Inferior parietal cortex (tissue), 1 donor: ENCODE data around the gene KRCC1.
A peak's percentile ranks its signal among the peaks of the same experiment; 100 is the strongest.

Experiments used
- DNase-seq: peaks from one replicate; pipeline ENCODE4 v3.0.0-alpha.2; 2016; ENCODE audit errors: extremely low spot score

The KRCC1 gene

DNA sequence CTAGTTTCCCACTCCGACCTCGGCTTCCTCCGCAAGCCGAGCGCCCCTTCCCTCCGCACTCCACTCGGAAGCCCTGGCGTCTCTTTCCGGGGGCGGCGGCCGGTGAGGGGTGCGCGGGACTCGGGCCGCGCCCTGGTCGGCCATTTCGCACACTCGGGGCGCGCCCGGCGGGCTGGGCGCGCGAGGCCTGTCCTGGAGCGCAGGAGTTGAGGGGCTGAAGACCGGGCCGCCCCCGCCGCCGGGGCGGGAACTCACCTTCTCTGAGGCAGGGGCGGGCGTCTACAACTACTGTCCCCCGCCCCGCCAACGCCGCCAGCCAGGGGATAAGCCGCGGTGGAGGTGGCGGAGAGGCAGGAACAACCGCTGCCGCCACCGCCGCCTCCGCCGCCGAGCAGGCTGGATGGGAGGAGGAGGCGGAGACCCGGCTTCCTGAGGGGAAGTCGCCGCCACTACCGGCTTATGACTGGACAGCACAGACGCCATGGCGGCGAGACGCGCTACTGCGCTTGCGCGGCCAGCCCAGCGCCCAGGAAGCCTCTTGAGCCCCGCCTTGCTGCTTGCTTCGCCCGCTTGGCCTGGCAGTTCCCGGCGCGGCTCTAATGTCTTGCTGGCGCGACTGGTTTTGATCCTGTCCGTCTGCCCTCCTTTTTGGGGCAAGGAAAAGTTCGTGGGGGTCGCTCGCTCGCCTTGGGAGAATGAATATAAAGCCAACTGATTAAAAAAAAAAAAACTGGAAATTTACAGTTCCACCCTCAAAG is at the start of gene KRCC1:
Gene KRCC1 (minus strand): TSS at position 413 of the 758 bp plus-strand sequence. CDS start 27,220 bp downstream, outside the sequence.
- peak; percentile 96 for DNase-seq

DNA sequence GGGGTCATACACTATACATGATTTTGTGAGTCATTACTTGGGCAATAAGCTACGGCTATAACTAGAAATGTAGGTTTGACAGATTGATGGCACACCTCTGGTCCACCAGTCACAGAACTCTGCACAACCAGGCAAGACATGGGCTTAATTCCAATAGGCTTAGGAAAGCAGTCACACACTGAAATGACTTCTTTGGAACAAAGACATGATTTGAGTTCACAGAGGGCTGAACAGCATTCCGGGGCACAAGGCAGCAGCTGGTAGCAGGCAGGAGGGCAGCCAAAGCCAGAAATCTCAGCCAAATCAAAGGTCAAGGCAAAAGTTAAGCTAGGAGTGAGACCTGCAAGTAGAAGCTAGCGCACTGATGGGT is 44.9 kb upstream of the KRCC1 start:
- no peak for DNase-seq

DNA sequence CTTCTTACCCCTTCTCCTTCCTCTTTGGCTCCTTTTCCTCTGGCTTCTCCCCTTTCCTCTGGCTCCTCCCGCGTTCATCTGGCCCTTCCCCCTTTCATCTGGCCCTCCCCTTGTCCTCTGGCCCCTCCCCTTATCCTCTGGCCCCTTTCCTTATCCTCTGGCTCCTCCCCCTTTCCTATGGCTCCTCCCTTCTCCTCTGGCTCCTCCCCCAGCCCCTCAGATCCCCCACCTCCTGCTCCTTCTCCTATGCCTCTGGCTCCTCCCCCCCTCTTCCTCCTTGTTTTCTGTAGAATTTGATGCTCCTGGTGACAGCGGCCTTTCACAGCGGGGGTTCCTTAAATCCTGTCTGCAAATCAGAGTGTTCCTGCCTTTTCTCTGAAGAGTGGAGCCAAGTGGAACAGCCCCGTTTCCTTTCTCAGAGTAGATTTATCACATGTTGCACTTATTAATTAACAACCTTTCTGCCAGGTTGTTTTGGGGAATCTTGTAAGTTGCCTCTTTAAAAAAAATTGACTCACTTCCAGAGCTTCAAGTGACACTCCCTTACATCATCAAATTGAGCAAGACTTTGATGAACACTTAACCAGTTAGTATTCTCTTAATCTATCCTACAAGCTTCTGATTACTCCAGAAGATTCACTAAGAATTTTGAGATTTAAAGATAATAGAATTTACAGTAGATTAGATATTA is 44.4 kb upstream of the KRCC1 start:
- no peak for DNase-seq

DNA sequence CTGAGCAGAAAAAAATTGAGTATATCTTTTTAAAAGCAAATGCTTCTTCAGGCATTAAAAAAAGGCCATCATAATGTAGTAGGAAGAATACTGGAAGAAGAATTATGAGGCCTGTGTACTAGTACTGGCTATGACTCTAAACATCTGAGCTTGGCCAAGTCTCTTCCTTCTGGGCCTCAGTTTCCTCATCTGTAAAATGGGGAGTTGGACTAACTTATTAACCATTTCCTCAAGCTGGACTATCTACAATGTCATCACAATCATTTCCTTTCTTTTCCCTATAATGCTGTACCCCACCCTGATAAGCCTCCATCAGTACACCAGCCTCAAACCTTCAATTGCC is 42.9 kb upstream of the KRCC1 start:
- DNase-seq: no peak

DNA sequence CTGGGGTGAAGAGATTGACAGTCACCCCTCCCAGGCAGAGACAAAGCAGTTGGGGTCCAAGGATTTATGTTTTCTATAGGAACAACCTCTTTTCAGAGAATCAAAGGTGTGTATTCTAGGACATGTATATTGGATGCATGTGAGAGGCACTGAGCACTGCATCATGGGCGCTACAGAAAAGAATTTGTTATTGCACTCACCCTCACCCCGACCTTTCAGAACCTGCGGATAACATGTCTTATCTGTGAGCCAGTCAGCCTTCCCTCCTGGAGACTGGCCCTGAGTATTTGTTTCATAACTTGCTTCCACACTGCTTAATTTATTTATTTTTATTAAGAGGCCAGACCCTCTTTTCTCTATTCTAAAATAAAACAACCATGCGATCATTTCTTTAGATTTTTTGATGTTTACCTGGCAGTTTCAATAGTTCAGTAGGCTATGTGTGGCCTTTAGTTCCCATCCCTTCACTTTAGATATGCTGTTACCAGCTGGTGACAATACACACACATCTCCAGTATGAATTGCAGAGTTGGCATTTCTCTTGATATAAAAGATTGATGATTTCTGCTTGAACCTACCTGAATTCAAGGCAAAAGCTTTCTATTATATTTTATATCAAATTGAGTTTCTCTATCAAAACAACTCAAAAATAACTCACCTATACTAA is 42.4 kb upstream of the KRCC1 start:
- DNase-seq: no peak

DNA sequence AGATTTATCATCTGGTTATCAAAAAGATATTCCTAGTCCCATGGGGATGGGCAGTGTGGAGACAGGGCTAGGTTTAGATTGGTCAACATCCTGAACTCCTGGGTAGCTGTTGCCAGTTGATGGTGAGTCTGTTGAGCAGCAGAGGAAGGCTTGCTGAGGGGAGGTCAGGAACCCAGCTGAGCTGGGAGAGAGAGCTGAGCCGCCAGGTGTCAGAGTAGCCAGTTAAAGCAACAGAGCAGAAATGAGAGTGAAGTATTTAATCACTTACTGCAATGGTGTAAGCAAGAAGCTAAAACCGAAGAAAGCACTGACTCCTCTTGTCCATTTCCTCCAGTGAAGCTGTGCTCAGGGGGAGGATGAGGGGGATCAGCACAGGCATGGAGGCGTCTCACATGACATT is 41.6 kb upstream of the KRCC1 start:
- DNase-seq: no peak

DNA sequence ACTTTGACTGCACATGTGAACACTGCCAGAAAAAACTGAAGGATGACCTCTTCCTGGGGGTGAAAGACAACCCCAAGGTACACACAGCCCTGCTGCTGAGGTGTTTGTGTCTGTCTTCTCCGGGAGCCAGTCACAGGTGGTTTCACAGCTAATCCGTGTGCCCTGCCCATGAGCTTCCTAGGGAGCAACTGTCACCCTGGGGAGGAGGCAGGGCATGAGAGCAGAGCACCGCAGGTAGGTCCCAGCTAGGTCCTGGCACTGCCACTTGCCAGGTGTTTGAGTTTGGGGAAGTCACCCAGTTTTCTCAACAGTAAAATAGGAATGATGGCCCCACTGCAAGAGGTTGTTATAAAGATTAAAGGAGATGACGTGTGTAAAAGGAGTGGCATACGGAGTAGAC is 41.1 kb upstream of the KRCC1 start:
- DNase-seq: no peak

DNA sequence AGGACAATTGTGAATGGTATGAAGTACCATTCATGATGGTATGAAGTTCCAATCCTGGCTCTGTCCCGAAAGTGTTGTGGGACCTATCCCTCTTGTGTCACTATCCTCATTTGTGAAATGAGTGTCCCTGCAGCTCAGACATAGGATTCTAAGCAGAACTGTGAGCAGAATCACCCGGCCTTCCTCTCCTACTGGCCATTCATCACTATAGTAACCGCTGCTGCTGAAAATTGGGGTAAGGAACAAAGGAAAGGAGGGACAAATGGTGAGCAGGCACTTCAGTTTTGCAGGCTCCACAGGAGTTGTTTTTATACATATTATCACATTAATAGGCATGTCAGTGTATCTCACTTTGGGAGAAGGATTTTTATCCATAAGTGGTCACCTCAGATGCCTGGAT is 39.4 kb upstream of the KRCC1 start:
- no peak for DNase-seq

DNA sequence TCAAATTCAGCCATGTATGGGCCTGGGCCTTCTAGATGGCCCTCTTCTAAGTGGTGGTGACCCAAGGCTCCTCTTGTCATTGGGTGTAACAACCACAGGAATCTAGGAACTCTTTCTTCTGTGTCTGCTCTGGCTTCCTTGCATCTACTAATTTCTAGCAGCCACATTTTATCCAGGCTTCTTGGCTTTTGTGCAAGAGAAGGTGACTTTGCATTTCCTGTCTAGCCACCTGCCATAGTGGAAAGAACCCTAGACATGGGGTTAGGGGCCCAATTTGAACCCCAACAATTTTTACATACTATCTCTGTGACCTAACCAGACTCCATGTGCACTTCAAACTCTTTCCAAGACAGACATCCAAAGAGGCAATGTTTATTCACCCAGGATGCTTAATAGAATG is 37.2 kb upstream of the KRCC1 start:
- no peak for DNase-seq

DNA sequence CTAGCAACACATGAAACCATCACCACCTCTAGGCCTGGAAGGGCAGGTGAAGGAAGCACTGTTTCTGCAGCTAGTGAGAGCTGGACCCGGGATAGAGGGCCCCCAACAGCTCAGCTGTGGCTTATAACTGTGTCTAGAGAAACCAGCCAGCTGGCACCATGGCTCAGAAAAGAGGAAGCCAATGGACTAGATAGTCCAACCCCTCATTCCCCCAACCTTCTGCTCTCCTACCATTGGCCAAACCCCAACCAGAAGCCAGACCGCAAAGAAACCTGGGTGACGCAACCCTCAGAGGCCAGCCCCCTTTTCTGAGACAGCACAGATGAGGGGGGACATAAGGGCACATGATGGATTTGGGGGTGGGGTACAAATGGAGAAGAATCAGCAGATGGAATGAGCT is 36.4 kb upstream of the KRCC1 start:
- DNase-seq: no peak

DNA sequence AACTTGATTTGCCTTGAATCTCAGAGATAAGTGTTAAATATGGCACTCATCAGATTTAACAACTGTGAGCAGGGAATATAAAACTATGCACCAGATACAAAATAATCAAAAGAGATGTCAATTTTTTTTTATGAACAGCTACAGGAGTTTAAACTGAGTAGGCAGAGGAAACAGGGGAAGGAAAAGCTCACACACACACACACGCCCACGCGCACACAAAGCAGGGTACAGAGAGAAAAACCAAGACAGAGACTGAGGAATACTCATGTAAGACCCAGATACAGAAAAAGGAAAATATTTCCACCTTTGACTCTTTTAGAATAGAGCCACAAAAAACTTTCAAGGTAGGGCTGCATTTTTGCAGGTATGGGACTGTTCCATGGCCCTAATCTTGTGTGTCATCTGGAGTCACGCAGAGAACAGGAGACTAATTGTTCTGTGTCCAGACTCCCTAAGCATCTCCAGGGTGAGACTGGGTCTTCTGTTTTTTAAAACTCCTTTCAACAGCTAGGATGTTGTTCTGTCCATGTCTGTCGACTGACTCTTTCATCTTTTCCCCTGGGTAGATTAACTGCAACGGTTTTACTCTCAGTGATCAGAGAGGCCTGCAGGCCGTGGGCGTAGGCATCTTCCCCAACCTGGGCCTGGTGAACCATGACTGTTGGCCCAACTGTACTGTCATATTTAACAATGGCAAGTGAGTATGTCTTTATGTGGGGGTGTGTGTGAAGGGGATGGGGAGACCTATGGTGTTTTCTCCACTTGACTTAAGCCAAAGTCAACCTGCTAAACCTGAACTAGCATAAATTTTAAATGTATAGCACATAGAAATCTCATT is 35.1 kb upstream of the KRCC1 start:
- peak; percentile 36 for DNase-seq

DNA sequence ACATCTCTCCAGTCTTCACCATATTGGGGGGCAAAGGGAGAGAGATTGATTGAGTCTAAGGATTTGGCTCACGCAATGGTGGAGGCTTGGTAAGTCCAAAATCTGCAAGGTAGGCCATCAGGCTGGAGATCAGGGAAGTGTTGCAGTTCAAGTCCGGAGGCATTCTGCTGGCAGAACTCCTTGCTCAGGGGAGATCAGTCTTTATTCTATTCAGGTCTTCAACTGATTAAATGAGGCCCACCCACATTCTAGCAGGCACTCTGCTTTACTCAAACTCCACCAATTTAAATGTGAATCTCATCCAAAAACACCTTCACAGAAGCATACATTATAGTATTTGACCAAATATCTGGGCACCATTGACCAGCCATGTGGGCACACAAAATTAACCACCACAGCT is 33.4 kb upstream of the KRCC1 start:
- DNase-seq: no peak

DNA sequence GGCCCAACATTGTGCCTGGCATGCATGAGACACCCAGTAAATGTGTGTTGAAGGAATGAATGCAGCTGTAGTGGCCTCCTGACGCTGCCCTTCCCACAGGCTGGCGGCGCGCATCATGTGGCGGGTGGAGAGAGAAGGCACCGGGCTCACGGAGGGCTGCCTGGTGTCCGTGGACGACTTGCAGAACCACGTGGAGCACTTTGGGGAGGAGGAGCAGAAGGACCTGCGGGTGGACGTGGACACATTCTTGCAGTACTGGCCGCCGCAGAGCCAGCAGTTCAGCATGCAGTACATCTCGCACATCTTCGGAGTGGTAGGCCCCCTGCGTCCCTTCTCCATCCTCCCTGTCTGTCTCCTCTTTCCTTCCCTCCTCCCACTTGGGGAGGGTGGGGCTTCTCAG is 32.2 kb upstream of the KRCC1 start:
- no peak for DNase-seq

DNA sequence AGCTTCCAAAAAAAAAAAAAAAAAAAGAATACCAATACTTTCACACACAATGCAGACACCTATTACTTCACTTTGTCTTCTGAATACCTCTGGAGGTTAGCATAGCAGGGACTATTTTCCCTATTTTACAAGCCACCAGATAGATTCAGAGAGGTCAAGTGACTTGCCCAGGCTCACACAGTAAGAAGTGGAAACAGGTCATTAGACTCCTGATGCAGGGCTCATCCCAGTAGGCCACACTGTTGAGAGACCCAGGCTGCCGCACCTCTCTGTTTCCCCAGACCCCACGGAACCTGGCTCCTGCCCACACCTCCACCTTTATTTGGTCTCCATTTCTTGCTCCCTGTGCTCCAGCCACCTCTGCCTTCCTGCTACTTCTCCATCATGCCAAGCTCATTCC is 31.5 kb upstream of the KRCC1 start:
- no peak for DNase-seq

DNA sequence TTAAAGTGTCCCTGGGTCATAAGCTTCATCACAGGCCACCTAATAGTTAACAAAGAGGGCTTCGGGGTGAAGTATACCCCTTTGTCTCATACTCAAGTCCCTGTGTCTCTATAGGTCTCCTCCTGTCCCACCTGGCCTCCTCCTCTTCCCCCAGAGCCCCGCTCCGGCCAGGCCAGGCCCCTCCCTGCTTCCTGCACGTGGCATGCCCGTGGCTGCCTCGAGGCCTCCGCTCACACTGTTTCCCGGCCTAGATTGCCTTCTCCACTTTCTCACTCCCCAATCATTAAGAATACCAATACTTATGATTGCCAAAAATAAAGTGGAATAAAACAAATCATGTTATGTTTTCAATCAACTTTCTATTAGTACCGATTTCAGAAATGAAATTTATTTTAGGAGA is 30.8 kb upstream of the KRCC1 start:
- DNase-seq: no peak

DNA sequence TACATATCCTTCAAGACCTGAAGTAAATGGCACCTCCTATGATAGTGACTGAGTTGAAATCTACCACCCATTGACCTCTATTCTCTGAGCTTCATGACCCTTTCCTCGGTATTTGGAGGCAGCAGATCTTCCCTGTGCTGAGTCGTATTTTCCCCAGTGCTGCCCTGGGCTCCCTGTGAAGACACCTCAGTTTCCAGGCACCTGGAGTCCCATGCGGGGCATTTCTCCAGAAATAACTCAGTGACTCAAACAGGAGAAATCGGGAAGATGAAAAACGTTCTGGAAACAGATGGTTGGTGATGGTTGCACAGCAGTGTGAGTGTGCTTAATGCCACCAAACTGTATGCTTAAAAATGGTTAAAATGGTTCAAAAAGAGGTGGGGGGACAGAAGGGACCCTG is 30.0 kb upstream of the KRCC1 start:
- peak; percentile 20 for DNase-seq

DNA sequence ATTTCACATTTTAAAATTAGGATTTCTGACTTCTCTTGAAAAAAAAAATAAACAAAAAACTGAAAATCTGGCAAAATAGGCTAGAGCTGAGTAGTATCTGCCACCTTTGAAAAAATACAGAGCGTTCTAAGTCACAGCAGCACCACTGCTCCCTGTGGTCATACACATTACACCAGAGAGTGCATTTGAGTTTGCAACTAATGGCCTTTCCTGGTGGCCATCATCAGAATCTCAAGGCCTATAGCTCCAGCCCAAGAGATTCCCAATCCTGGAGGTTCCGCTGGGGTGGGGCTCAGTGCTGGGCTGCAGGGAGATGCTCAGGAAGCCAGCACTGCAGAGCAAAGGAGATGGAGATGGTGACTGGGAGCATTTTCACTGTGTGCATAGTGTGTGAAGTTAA is 29.5 kb upstream of the KRCC1 start:
- DNase-seq: no peak

DNA sequence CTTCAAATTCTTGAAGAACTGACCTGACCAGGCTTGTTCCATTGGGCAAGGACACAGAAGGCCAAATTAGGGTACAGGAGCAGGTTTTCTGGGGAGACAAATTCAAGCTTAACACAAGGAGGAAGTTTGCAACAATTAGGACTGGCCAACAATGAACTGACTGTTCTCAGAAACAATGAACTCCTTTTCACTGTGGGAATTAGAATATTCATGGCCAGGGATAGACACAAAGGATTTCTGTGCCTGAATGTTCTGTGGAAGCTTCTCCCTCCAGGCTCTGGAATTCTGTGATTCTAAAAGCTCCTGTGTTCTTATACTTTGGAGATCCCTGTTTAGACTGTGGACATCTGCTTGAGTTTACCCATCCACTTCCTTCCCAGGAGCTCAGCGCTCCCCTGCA is 27.2 kb upstream of the KRCC1 start:
- peak; percentile 89 for DNase-seq

DNA sequence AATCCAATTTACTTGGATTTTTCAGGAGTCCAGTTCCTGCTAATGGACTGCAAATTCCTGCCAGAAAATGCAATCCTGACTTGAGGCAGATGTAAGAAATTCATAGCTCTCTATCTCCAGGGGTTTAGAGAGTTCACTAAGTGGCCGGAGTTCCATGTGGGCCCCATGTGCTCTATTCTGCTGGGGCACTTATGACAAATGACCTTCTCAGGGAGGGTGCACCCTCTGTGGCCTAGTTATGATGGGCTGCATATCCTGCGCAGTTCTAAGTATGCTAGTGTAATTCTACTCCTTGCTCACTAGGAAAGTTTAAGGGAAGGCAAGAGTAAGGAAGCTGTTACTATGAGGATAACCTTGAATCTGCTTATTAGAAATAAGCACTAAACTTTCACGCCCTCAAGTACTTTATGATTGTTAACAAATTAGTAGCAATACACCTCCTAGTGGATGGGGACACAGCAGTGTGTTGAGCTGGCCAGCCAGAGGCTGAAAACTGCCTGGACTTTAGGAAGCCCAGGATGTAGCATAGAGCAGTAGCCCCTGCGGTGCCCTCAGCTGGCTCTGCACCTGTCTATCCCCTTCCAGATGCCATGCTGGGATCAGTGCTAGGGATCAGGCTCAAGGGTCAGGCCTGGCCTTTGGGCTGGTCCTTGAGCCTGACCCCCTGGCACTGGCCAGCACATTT is 26.5 kb upstream of the KRCC1 start:
- DNase-seq: no peak

DNA sequence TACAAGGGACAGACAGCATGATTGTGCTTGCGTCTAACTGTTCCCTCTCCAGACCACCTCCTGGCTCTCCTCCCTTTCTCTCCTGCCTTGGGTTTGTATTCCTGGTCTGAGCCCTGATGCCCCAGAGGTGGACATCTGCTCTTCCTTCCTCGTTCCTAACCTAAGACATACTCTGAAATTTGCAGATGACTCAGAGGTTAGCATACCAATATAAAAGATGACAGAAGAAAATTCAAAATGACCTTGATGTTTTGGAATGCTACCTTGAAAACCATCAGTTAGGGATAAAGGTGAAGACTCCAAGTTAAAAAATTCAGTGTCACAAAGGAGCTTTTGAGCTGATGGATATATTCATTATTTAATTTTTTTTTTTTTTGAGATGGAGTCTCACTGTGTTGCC is 25.0 kb upstream of the KRCC1 start:
- DNase-seq: no peak

DNA sequence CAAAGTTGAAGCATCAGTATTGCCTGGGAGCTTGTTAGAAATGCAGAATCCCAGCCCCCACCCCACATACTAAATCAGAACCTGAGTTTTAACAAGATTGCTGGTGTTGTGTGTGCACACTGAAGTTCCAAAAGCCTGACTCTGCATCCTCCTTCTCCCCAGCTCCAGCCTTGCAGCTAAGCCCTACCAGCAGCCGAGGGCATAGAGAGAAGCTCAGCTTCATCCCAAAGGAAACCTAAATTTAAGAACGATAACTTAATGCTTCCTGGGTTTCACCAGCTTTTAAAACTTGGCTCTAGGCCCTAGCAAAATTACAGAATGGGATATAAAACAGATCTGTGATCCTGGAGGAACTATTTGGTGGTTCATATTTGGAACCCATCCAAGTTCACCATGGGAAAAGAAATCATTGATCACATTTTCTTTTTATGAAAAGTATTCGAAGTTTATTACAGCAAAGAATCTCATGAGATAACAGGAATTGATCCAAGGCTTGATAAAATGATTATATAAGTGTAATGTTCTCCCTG is 23.1 kb upstream of the KRCC1 start:
- DNase-seq: no peak
